Retinal pigment epithelial cell (primary cell): Measurements from ENCODE around the gene IMPG1.

Experiments
- DNase-seq: peaks from one replicate; pipeline ENCODE4 v3.0.0-alpha.2; 2010; ENCODE audit warnings: low read depth
- H3K4me3 ChIP-seq: 2 replicates; pipeline ENCODE4 v1.5.1; 2011; ENCODE audit warnings: mild to moderate bottlenecking, low read length, control low read depth, moderate library complexity
- TF ChIP-seq, protein P1 (sequence below): conservative IDR thresholded peaks from 2 replicates; pipeline ENCODE4 v1.5.1; 2011; ENCODE audit warnings: low read depth, low read length, control low read depth, inconsistent platforms

The IMPG1 gene

DNA sequence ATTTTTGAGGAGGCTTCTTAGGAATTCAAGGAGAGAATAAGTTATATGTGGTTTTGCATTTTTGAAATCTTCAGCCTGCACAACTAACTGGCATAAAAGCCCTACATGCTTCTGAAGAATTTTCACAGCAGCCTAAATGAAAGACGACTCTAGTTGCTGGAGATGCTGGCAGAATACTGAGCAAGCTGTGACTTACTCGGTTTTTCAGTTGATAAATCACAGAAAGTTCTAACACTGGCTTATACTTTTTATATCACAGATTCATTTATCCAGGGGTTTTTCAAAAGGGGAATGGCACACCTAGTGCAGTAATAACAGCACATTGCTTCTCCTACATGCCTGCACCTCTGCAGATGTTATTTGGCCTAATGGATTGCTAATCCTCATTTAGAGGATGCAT, 134.6 kb downstream of the IMPG1 start:
- no peak for DNase-seq
- H3K4me3 ChIP-seq, result no peak overlapping the region
- TF ChIP-seq, protein P1, sequence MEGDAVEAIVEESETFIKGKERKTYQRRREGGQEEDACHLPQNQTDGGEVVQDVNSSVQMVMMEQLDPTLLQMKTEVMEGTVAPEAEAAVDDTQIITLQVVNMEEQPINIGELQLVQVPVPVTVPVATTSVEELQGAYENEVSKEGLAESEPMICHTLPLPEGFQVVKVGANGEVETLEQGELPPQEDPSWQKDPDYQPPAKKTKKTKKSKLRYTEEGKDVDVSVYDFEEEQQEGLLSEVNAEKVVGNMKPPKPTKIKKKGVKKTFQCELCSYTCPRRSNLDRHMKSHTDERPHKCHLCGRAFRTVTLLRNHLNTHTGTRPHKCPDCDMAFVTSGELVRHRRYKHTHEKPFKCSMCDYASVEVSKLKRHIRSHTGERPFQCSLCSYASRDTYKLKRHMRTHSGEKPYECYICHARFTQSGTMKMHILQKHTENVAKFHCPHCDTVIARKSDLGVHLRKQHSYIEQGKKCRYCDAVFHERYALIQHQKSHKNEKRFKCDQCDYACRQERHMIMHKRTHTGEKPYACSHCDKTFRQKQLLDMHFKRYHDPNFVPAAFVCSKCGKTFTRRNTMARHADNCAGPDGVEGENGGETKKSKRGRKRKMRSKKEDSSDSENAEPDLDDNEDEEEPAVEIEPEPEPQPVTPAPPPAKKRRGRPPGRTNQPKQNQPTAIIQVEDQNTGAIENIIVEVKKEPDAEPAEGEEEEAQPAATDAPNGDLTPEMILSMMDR, result no peak

DNA sequence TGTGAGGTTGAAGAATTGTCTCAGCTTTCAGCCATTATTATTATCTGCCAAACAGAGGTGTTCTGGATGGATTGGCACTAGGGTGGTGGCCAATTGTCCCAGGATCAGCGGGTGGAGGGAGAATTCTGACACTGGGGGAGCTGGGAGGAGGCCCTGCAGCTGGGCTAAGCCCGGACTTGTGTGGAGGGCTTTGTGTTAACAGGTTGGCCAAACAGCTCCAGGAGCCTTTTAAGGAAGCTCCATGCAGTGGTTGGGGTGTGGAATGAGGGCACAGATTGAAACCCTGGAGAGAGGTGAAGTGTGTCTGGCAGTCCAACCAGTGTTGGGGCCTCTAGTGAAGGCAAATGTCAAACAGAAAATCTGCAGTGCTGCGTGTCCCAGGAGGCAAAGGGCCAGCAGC, 135.8 kb downstream of the IMPG1 start:
- TF ChIP-seq, protein P1, result no peak
- DNase-seq, result no peak
- no peak overlapping the region for H3K4me3 ChIP-seq

DNA sequence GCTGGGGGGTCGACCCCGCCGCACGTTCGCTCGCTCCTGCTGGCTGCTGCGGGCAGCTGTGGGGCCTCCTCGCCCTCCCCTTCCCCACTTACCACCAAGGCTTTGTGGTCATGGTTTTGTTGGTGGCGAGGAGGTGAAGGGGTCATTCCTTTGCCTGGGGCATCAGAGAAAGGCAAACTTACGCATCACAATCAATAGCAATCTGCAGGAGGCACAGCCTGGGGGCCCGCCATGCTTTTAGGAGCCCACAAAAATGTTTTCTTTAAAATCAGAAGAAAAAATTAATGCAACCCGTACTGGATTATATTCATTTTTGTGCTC, 137.0 kb downstream of the IMPG1 start:
- TF ChIP-seq, protein P1, result no peak
- H3K4me3 ChIP-seq, result peak overlapping the region; percentile 53
- DNase-seq, result no peak

DNA sequence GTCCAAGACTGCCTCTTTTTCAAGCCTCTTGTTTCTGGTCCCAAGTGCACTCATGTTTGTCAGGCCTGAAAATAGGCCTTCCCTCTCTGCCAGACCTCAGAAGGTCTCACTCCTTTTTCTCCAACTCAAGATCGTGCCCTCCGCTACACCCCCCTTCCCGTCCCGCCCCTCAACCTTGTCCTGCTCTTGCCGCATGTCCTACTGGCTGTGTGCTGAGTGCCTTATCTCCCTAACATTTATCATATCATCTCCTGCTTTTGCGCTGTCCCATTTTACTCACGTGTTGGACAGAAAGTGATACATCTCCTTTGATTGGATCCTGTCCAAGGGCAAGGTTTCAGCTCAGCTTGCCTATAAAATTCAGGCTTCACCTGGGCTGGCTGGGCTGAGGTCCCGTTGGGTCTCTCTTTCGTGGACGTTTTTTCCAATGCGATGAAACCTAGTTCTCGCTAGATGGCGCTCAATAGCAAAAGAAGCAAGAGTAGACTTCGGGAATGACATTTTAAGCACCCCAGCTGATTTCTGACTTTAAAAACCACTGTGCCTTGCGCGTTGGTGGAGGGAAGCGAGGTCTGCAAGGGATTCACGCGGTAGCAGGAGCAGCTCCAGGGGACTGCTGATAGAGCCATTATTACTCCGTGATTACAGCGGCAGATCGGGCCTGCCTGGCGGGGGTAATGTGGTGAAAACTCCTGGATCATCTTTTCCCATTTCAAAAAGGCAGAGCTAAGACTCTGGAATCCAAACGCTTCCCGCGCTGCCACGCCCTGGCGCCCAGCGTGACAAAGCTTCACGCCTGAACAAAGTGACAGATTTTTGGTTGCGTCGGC, 137.6 kb downstream of the IMPG1 start:
- peak overlapping the region; percentile 53 for H3K4me3 ChIP-seq
- TF ChIP-seq, protein P1, result peak; percentile 79
- DNase-seq, result peak; percentile 25

DNA sequence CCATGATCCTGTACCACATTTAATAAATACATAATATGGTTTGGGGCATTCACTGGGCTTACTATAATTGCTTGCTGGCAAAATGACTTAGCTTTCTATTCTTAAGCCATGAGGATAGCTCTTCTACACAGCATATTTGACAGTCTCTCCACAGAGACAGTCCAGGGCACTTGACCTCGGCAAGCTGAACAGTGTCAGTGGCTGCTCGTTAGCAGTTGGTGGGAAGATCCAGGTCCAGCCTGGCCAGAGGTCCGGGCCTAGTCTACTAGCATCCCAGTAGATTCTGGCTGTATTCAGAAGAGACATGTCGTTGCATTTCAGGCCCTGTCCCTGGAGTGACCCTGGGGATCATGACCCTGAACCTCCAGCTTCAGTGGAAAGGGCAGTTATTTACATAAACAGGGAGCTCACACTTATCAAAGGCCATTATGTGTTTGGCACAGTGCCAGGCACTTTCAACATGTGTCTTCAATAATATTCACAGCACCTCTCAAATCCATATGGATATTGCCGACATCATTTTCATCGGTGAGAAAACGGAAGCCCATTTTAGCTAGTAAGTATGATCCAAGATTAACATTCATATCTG, 139.0 kb downstream of the IMPG1 start:
- no peak for DNase-seq
- no peak overlapping the region for H3K4me3 ChIP-seq
- TF ChIP-seq, protein P1, result no peak

DNA sequence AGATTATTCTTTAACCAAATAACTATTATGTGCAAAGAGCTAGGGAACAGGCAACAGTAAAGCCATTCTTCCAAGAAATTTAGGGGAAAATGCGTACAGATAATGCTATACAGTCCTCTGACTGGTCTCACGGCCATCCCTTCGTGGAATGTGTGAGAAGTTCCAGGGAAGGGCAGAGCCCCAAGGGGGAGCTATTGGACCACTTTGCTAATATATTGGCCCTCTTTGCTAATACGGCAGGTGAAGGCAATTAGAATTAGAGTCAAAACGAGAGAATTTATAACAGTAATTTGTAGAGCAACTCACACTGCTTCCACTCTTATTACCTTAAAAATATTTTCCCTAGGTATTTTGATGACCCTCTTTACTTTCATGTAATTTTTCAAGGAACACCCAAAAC, 140.4 kb downstream of the IMPG1 start:
- DNase-seq, result no peak

More for the DNA sequence above, 140.4 kb downstream of the IMPG1 start:
- TF ChIP-seq, protein P1, result peak; percentile 87
- H3K4me3 ChIP-seq, result no peak overlapping the region
